OCI-LY1 (cell line): ENCODE data around the gene PRCP.

Experiments
- H2AFZ ChIP-seq: fragments of 200-600 bp; sonication (generic), shearing (Covaris generic); 2 replicates; pipeline ENCODE4 v1.6.0; 2014; ENCODE audit warnings: antibody characterized with exemption, mild to moderate bottlenecking, low read length
- H3F3A ChIP-seq: fragments of 200-600 bp; sonication (generic), shearing (Covaris generic); 2 replicates; pipeline ENCODE4 v1.6.0; 2014; ENCODE audit warnings: mild to moderate bottlenecking, antibody characterized with exemption, low read length, moderate library complexity; ENCODE audit not compliant: insufficient read depth
- H3K27ac ChIP-seq: fragments of 200-600 bp; sonication (generic); 2 replicates; pipeline ENCODE4 v1.5.1; 2014; ENCODE audit warnings: low read length, mixed run types, mild to moderate bottlenecking, low read depth; ENCODE audit not compliant: poor library complexity, severe bottlenecking
- H3K27me3 ChIP-seq: fragments of 200-600 bp; sonication (generic); 2 replicates; pipeline ENCODE4 v1.6.0; 2014; ENCODE audit warnings: antibody characterized with exemption, mild to moderate bottlenecking, low read length, moderate library complexity; ENCODE audit not compliant: insufficient read depth
- H3K36me3 ChIP-seq: fragments of 200-600 bp; sonication (generic); 2 replicates; pipeline ENCODE4 v1.6.1; 2014; ENCODE audit warnings: mild to moderate bottlenecking, antibody characterized with exemption, low read length, moderate library complexity, mixed read lengths; ENCODE audit not compliant: insufficient read depth
- H3K4me1 ChIP-seq: fragments of 200-600 bp; sonication (generic); 2 replicates; pipeline ENCODE4 v1.5.1; 2014; ENCODE audit warnings: mild to moderate bottlenecking, low read length, moderate library complexity; ENCODE audit not compliant: insufficient read depth, severe bottlenecking
- H3K4me2 ChIP-seq: fragments of 200-600 bp; sonication (generic), shearing (Covaris generic); 2 replicates; pipeline ENCODE4 v1.6.1; 2014; ENCODE audit warnings: low read length
- H3K4me3 ChIP-seq: fragments of 200-600 bp; sonication (generic); 2 replicates; pipeline ENCODE4 v1.5.1; 2014; ENCODE audit warnings: low read length, low read depth, mild to moderate bottlenecking, mixed read lengths; ENCODE audit not compliant: poor library complexity, severe bottlenecking
- H3K79me2 ChIP-seq: fragments of 200-600 bp; shearing (Covaris generic); 2 replicates; pipeline ENCODE4 v1.6.1; 2016; ENCODE audit warnings: mixed run types, low read length, mixed read lengths; ENCODE audit not compliant: insufficient read depth
- H3K9ac ChIP-seq: fragments of 200-600 bp; sonication (generic), shearing (Covaris generic); 2 replicates; pipeline ENCODE4 v1.6.1; 2014; ENCODE audit warnings: mild to moderate bottlenecking, low read length, mixed read lengths
- H3K9me2 ChIP-seq: fragments of 200-600 bp; sonication (generic), shearing (Covaris generic); 2 replicates; pipeline ENCODE4 v1.6.1; 2014; ENCODE audit warnings: low read depth, mild to moderate bottlenecking, low read length, mixed read lengths
- H3K9me3 ChIP-seq: fragments of 200-600 bp; shearing (Covaris generic); 2 replicates; pipeline ENCODE4 v1.6.1; 2014; ENCODE audit warnings: low read length, mixed read lengths
- H4K20me1 ChIP-seq: fragments of 200-600 bp; sonication (generic), shearing (Covaris generic); 2 replicates; pipeline ENCODE4 v1.6.0; 2016; ENCODE audit warnings: mild to moderate bottlenecking, low read length; ENCODE audit not compliant: insufficient read depth
- EZH2 ChIP-seq: fragments of 200-600 bp; sonication (generic), shearing (Covaris generic); IDR thresholded peaks from 2 replicates; pipeline ENCODE4 v1.8.0; 2017; ENCODE audit warnings: borderline replicate concordance, mixed run types, mild to moderate bottlenecking, antibody characterized with exemption, low read length, moderate library complexity, mixed read lengths
- TF ChIP-seq, protein P1 (sequence below): fragments of 200-600 bp; sonication (generic), shearing (Covaris generic); IDR thresholded peaks from 2 replicates; pipeline ENCODE4 v1.5.1; 2017; ENCODE audit warnings: mild to moderate bottlenecking, antibody characterized with exemption, low read length, moderate library complexity, mixed read lengths

Gene PRCP

DNA sequence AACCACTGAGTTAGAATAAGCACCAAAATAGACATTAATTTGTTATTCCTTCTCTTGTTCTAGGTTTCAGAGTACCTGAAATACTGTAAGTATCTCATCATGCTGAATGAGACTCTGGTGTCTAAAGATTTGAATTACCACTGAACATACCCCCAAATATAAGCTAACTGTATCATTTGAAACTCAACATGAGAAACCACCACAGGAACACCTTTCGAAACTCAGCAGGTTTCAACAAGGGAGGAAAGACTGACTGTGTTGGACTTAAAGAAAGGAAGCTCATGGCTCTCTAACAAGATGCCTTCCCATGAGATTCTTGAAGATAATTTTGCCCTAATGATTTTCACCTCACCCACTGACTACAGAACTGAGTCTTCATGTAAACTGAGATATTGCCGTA is 37.0 kb downstream of the PRCP start:
- H3F3A ChIP-seq, result no peaks in the 10 kb centered on the region
- H2AFZ ChIP-seq, result no peak overlapping the region
- peaks cover 3% of the 10 kb centered on the region for H3K4me1 ChIP-seq
- H3K79me2 ChIP-seq, result no peaks in the 10 kb centered on the region
- no peaks in the 10 kb centered on the region for H3K27me3 ChIP-seq
- no peak overlapping the region for H3K4me3 ChIP-seq
- TF ChIP-seq EZH2, result no peak
- TF ChIP-seq, protein P1, sequence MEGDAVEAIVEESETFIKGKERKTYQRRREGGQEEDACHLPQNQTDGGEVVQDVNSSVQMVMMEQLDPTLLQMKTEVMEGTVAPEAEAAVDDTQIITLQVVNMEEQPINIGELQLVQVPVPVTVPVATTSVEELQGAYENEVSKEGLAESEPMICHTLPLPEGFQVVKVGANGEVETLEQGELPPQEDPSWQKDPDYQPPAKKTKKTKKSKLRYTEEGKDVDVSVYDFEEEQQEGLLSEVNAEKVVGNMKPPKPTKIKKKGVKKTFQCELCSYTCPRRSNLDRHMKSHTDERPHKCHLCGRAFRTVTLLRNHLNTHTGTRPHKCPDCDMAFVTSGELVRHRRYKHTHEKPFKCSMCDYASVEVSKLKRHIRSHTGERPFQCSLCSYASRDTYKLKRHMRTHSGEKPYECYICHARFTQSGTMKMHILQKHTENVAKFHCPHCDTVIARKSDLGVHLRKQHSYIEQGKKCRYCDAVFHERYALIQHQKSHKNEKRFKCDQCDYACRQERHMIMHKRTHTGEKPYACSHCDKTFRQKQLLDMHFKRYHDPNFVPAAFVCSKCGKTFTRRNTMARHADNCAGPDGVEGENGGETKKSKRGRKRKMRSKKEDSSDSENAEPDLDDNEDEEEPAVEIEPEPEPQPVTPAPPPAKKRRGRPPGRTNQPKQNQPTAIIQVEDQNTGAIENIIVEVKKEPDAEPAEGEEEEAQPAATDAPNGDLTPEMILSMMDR, result no peak
- H3K9me3 ChIP-seq, result no peaks in the 10 kb centered on the region
- no peaks in the 10 kb centered on the region for H3K9me2 ChIP-seq
- no peak overlapping the region for H3K9ac ChIP-seq
- no peaks in the 10 kb centered on the region for H3K36me3 ChIP-seq
- H3K27ac ChIP-seq, result no peak overlapping the region
- no peak overlapping the region for H3K4me2 ChIP-seq
- H4K20me1 ChIP-seq, result no peaks in the 10 kb centered on the region

DNA sequence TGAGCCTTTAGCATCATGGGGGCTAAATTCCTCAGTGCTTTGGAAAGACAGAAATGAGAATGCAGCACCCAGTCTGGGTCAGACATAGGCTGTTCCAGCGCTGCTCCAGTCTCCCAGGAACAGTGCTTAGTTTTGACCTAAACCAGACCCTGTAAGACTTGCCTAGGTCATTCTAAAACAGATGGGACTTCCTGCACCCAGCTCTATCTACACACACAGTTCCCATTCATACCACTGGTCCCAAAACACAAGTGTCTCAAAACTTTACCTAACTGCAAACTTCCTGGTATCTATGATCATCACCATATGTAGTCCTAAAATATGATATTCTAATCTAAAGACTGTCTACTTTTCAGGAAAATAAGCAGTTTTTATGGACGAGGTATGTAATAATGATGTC is 37.9 kb downstream of the PRCP start:
- Histone ChIP-seq H3K79me2 (no peaks in the 10 kb centered on the region), H3K4me3 (no peak overlapping the region)

DNA sequence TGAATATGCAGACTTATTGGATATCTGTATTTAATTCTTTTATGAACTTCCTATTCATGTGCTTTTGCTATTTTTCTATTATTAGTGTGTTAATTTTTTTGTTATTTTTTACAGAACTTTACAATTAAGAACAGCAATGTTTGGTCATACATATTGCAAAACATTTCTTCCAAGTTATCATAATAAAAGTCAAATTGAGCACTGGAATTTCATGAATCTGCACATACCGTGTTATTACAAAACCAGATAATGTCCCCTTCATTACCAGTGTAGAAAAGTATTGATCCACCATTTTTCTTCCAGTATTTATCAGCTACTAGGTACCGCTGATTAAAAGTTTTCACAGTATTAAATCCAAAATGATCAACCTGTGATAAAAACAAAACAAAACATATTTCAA is 40.5 kb downstream of the PRCP start:
- H3K9me2 ChIP-seq, result no peaks in the 10 kb centered on the region
- no peak for TF ChIP-seq EZH2
- TF ChIP-seq, protein P1, result no peak
- no peaks in the 10 kb centered on the region for H4K20me1 ChIP-seq
- H3K4me2 ChIP-seq, result no peak overlapping the region
- no peaks in the 10 kb centered on the region for H3F3A ChIP-seq
- H3K4me3 ChIP-seq, result no peak overlapping the region
- H3K36me3 ChIP-seq, result no peaks in the 10 kb centered on the region
- H3K27me3 ChIP-seq, result no peaks in the 10 kb centered on the region
- no peaks in the 10 kb centered on the region for H3K9me3 ChIP-seq
- no peak overlapping the region for H3K27ac ChIP-seq
- H3K4me1 ChIP-seq, result no peaks in the 10 kb centered on the region
- no peaks in the 10 kb centered on the region for H3K79me2 ChIP-seq
- H3K9ac ChIP-seq, result no peak overlapping the region
- no peak overlapping the region for H2AFZ ChIP-seq

More for the DNA sequence above, 37.9 kb downstream of the PRCP start:
- TF ChIP-seq, protein P1, result no peak
- no peak for TF ChIP-seq EZH2
- Histone ChIP-seq H3K27me3 (no peaks in the 10 kb centered on the region), H3K9me2 (no peaks in the 10 kb centered on the region), H4K20me1 (no peaks in the 10 kb centered on the region), H3K4me1 (no peaks in the 10 kb centered on the region), H3K9ac (no peak overlapping the region), H3K27ac (no peak overlapping the region), H3F3A (no peaks in the 10 kb centered on the region), H3K4me2 (no peak overlapping the region), H2AFZ (no peak overlapping the region), H3K36me3 (no peaks in the 10 kb centered on the region), H3K9me3 (no peaks in the 10 kb centered on the region)
